DMS53 (cell line): ENCODE results near the gene SF3A2.
A peak's percentile ranks its signal among the peaks of the same experiment; 100 is the strongest.
"Not testable (repeated sequence)": the region's sequence is repeated elsewhere in the genome, so short reads cannot be mapped to it uniquely, and the experiment has no call there.

ENCODE experiments used
- DNase-seq: peaks from one replicate; lab custom pipeline; 2025; lab: John Stamatoyannopoulos, UW

Gene SF3A2

DNA sequence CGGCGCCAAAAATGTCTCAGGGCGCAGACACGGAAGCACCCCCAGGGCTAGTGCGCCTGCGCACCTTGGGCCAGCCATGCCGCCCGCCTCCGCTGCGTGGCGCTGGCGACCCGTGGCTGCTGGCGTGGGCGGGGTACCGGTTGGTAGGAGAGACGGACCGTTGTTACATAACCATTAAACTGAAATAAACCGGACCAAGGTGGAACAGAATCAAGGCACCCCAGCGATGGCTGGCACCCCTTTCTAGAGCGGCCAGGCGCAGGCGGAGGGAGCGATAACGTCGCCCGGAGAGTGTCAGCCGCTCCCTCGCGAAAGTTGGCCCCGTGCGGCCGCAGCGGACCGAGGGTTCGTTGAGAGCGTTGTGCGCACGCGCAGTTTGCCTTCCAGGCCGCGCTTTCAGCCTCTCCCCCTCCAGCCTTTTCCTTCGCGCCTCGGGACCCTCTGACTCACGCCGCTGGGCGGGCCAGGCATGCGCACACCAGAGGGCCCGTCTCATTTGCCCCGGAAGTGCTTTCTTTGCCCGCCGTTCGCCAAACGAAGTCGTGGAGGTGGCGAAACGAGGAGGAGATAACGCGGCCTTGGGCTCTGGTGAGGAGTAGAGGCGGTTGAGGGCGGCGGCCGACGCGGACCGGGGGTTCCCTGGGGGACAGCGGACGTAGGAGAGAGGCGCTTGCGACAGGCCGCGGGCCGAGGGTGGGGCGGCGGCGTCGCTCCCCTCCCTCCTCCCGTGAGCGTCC is at the start of gene SF3A2, which contains the start of gene PLEKHJ1:
Gene SF3A2 (plus strand): TSS at position 511 of the 737 bp plus-strand sequence. CDS start 6,595 bp downstream, outside the sequence.
Gene PLEKHJ1 (minus strand): TSS at position 16 of the 737 bp plus-strand sequence. CDS start 81 bp downstream, outside the sequence.
- peak; percentile 97 for DNase-seq

GRCh38 chr19:2187159-2187558 is 49.5 kb upstream of the SF3A2 start:
- DNase-seq, result no peak

- DNase-seq, result no peak
These were observed 47.8 kb upstream of the SF3A2 start for GRCh38 chr19:2188708-2189385.

- DNase-seq, result no peak
These were observed 46.7 kb upstream of the SF3A2 start for GRCh38 chr19:2189880-2190279.

GRCh38 chr19:2190848-2191455 is 45.7 kb upstream of the SF3A2 start:
- DNase-seq, result no peak

DNA sequence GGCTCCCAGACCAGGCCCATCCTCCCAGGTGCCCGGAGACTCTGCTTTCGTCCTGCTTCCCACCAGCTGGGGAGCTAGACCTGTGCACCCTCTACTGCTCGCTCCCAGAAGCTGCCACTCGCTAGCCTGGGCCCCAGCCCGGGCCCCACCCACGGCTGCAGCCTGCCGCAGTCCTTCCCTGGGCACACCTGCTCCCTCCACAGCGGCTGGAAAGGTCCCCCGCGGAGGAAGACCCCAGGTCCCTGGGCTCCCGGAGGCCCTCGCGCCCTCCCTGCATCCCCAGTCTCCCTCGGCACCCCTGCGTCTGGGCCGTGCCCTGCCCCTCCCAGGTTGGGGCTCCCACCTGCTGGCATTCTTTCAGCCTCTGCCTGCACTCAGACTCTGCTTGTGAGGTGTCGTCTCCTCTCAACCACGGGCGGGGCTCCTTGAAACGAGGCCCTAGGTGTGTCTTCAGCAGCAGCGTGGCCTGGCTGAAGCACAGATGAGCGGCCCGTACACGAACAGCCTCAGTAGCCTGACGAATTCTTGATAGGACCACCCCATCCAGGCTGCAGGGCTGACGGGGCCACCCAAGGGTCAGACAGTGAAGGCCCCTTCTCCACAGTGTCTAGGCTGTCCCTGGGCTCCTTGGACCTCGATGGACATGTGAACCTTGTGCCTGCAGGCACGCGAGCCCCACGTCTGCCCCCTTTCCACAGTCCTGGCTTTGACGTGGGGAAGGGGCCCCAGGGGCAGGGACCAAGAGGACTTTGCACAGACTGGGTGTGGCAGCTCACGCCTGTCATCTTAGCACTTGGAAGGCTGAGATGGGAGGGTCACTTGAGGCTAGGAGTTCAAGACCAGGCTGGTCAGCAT is 44.9 kb upstream of the SF3A2 start:
- no peak for DNase-seq

DNA sequence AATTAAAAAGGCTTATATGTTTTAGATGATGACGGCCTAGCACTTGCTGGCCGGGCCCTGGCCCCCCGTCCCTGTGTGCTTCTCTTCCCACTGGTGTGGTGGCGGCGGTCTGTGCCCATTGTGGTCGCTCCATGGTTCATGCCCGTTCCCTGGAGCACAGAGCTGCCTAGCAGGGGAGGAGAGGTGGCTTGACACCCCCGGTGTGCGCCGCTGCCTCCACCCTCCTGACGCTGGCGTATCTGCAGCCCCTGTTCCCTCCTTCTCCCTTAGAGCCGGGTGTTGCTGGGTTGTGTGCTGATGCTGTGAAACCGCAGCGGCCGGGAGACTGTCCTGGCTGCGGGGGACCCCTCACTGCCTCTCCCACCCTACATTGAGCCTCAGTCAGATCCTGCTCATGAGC is 43.8 kb upstream of the SF3A2 start:
- no peak for DNase-seq

DNA sequence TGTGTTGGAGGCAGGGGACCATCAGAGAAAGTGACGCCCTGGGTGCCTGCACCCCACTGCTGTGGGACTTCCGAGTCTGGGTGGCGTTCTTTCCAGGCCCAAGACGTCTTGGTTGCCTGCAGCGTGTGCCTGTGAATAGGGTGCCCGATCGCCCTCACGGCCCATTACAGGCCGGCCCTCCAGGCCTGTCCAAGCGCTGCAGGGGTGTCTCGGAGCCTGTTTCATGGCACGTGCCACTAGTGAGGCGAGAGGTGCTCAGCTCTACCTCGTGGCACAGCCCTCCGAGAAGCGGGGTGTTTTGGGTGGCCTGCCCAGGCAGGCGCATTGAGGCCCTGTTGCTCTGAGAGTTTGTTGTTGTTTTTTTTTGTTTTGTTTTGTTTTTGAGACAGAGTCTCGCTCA is 42.8 kb upstream of the SF3A2 start:
- no peak for DNase-seq

DNA sequence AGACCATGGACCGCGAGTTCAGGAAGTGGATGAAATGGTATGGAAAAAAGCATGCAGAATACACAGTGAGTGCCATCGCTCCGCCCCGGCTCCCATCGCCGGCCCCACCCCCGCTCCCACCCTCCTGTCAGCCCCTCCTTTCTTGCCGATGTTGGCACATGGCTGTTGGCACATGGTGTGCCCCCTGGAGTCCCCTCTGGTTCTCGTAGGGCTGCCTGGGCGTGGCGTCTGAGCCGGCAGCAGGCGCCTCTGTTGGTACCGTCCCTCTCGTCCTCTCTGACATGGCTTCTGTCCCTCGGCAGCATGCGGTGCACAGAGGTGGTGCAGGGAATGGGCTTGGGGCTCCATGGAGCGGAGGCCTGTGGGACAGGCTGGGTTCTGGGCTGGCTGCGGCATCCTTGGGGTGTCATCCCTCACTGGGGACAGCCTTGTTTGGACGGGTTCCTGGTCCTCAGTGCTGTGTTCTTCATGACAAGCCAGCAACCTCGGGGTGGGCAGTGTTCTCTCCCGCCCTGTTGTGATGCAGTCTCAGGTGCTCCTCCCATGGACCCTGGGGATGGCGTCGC is 42.0 kb upstream of the SF3A2 start:
- DNase-seq, result no peak

DNA sequence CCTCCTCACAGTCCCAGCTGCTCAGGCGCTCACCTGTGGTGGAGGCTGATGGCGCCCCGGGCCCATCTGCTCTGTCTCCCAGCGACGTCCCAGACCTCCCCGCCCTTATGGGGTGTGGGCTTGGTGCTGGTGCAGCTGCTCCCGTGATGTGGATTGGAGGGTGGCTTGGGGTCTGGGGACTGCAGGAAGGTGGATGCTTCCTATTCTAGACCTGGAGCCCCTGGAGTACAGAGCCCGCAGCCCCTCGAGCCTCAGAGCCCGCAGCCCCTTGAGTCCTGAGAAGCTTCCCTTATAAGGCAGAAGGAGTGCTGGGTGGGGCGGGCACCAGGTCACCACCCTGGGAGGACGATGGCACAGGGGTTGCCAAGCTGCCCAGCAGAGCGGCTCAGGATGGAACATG is 41.3 kb upstream of the SF3A2 start:
- no peak for DNase-seq

- DNase-seq, result no peak
These were observed 40.7 kb upstream of the SF3A2 start for GRCh38 chr19:2195914-2196313.

DNA sequence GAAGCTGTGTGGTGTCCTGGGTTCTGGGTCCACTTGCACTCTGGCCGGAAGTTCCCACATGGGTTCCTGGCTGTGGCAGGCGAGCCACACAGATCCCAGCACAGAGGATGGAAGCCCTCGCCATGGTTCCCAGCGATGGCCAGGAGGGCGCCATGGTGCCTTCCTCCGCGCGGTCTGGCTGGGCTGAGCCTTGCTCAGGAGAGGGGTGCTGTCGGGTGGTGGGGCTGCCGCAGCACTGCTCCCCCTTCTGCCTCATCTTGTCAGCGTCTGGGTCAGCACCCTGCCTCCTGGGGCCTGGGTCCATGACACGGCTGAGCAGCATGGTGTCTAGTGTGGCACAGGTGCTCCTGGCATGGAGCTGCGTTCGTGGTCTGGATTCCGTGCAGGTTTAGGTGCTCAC is 39.4 kb upstream of the SF3A2 start:
- no peak for DNase-seq

- no peak for DNase-seq
These were observed 38.3 kb upstream of the SF3A2 start for GRCh38 chr19:2198317-2198716.

DNA sequence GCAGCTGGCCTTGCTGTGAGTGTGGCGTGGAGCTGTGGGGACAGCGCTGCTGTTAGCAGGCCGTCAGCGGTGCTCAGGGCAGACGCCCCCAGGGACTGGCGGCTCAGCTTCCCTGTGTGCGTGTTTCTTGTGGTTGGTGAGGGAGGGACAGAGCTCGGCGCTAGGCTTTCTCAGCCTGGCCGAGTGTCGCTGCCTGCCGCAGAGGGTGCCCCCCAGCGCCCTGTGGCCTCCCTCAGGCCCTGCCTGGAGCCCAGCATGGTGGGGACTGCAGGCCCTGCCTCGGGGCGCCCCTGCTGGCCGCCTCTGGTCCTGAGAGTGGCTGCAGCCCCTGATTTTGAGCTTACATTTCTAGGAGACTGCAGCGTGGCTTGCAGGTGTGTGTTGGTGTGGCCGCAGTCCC is 37.4 kb upstream of the SF3A2 start:
- DNase-seq, result no peak

DNA sequence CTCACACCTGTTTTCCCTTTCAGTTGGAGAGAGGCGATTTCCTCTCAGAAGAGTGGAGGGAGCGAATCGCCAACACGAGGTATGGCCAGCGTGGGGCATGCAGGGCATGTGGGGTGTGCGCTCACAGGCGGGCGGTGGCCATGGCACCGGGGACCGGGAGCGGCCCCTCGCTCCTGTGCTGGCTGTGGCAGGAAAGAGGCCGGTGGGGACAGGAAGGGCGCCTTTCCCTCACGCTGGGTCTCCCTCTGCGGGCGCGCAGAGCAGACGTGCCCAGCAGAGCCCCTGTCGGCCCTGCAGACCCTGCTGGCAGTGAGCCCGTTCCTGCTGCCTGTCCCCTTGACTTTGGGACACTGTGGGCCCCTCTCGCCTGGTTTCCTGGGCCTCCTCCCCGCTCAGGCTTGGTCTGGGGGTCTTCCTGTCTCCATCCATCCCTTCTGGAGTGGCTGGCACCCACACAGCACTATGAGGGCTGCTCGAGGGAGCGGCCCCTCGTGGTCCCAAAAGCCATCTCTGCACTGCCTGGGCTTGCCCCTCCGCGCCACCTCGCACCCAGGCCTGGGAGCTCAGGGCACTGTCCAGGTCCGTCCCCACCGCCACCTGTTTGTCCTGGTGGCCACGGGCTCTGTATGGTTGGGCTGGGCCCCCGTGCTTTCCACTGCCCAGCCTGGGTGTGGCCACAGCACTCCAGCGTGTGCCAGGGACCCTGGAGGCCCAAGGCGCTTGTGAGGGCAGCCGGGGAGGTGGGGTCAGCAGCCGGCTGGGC is 36.6 kb upstream of the SF3A2 start:
- no peak for DNase-seq

GRCh38 chr19:2200624-2201294 is 35.9 kb upstream of the SF3A2 start:
- DNase-seq, result not testable (repeated sequence)

- DNase-seq, result no peak
These were observed 35.0 kb upstream of the SF3A2 start for GRCh38 chr19:2201473-2202148.

- no peak for DNase-seq
These were observed 34.3 kb upstream of the SF3A2 start for GRCh38 chr19:2202366-2202765.

- no peak for DNase-seq
These were observed 29.6 kb upstream of the SF3A2 start for GRCh38 chr19:2207008-2207407.
